Measurements from ENCODE around the gene IGSF11. TPM values are rescaled to one million over a fixed set of nuclear protein-coding genes. Genes with fewer than 3 reads are reported as not detected.
"Not testable (repeated sequence)": the region's sequence is repeated elsewhere in the genome, so short reads cannot be mapped to it uniquely, and the experiment has no call there.

IGSF11 gene
- total RNA-seq (10 to 100 TPM in 2 of 4 donors, 1 to 10 TPM in 2; 8.1 to 18.2 (median 10.3) TPM), polyA plus RNA-seq (under 1 TPM in 1 of 3 donors, not detected in 2; 0.85 TPM)

- WGBS, 2 donors, result 1% methylated on average over 80 of the region's 80 CpGs
Observed at GRCh38 chr3:119034256-119035013, at the start of gene IGSF11. Gene IGSF11 (minus strand): TSS chr3:119034846. CDS start chr3:119034582, 264 bp downstream.

GRCh38 chr3:119080364-119080763 is 45.7 kb upstream of the IGSF11 start:
- 86 to 89% methylated on average over 1 of the region's 1 CpG for WGBS, 2 donors
- TF ChIP-seq POLR2A (IDR thresholded peaks at IDR 0.05) (no peak), EP300 (IDR thresholded peaks at IDR 0.05) (no peak), POLR2AphosphoS5 (IDR thresholded peaks at IDR 0.05) (no peak), CTCF (IDR thresholded peaks at IDR 0.05) (no peak)
- Histone ChIP-seq H3K9me3 (peaks cover 0 to 3% (median 0%) of the 10 kb centered on the region in 4 donors), H3K27ac (no peak overlapping the region), H3K4me1 (no peaks in the 10 kb centered on the region), H3K36me3 (no peaks in the 10 kb centered on the region), H3K27me3 (no peaks in the 10 kb centered on the region), H3K4me3 (no peak overlapping the region)
- intact Hi-C loops (cut with DNase I), result no loop called here
- DNase-seq, result no peak

More at GRCh38 chr3:119034256-119035013, at the start of gene IGSF11:
- peaks cover 0 to 6% (median 3%) of the 10 kb centered on the region in 4 donors for H3K4me1 ChIP-seq
- peak within 1 kb of the TSS; percentile 69 to 79 (median 71) for H3K27ac ChIP-seq
- peaks cover 0 to 15% (median 8%) of the 10 kb centered on the region in 3 donors for H3K27me3 ChIP-seq
- peak within 1 kb of the TSS; percentile 58 to 74 (median 66) for H3K4me3 ChIP-seq
- no peaks in the 10 kb centered on the region for H3K36me3 ChIP-seq
- H3K9me3 ChIP-seq, result no peaks in the 10 kb centered on the region
- peak; percentile 77 for DNase-seq
- peak; percentile 6 to 73 (median 49) for TF ChIP-seq POLR2AphosphoS5 (IDR thresholded peaks at IDR 0.05)
- no peak for TF ChIP-seq EP300 (IDR thresholded peaks at IDR 0.05)
- TF ChIP-seq CTCF (IDR thresholded peaks at IDR 0.05), result peak in 2 of 4 experiments; percentile 7 to 67
- TF ChIP-seq POLR2A (IDR thresholded peaks at IDR 0.05), result peak in 1 of 2 donors; percentile 31
- intact Hi-C loops (cut with DNase I), result loop anchor here (1.0 to 10.0 kb wide), 4 partner anchors 64 to 200 kb away; no protein-coding TSS in a partner anchor

GRCh38 chr3:119073258-119074001 is 38.8 kb upstream of the IGSF11 start:
- H3K4me1 ChIP-seq, result no peaks in the 10 kb centered on the region
- 93% methylated on average over 36 of the region's 36 CpGs for WGBS, 2 donors
- peaks cover 0 to 3% (median 0%) of the 10 kb centered on the region in 4 donors for H3K9me3 ChIP-seq
- no peaks in the 10 kb centered on the region for H3K36me3 ChIP-seq
- H3K27ac ChIP-seq, result no peak overlapping the region
- TF ChIP-seq CTCF (IDR thresholded peaks at IDR 0.05), result no peak
- no peak for TF ChIP-seq POLR2A (IDR thresholded peaks at IDR 0.05)
- no peaks in the 10 kb centered on the region for H3K27me3 ChIP-seq
- peak; percentile 55 for DNase-seq
- no peak overlapping the region for H3K4me3 ChIP-seq
- intact Hi-C loops (cut with DNase I), result no loop called here

GRCh38 chr3:119072451-119072850 is 37.8 kb upstream of the IGSF11 start:
- H3K27me3 ChIP-seq; H3K4me3 ChIP-seq; H3K4me1 ChIP-seq; H3K27ac ChIP-seq; intact Hi-C loops (cut with DNase I); H3K9me3 ChIP-seq; DNase-seq; H3K36me3 ChIP-seq: not testable (repeated sequence)
- WGBS, 2 donors, result 91 to 95% methylated on average over 15 of the region's 15 CpGs

GRCh38 chr3:119069725-119070124 is 35.1 kb upstream of the IGSF11 start:
- 65 to 73% methylated on average over 3 of the region's 3 CpGs for WGBS, 2 donors
- Histone ChIP-seq H3K27ac (no peak overlapping the region), H3K36me3 (no peaks in the 10 kb centered on the region), H3K4me3 (no peak overlapping the region), H3K27me3 (no peaks in the 10 kb centered on the region), H3K4me1 (no peaks in the 10 kb centered on the region), H3K9me3 (no peaks in the 10 kb centered on the region)
- no peak for TF ChIP-seq CTCF (IDR thresholded peaks at IDR 0.05)
- no peak for TF ChIP-seq EP300 (IDR thresholded peaks at IDR 0.05)
- no peak for TF ChIP-seq POLR2A (IDR thresholded peaks at IDR 0.05)
- no peak for TF ChIP-seq POLR2AphosphoS5 (IDR thresholded peaks at IDR 0.05)
- intact Hi-C loops (cut with DNase I), result no loop called here
- DNase-seq, result no peak
